NCI-H2081 treated with DMSO at 0.1 percent for 48 hours (cell line): ENCODE data around the gene SRP9.
"Not testable (repeated sequence)": the region's sequence is repeated elsewhere in the genome, so short reads cannot be mapped to it uniquely, and the experiment has no call there.

ENCODE experiments used
- DNase-seq: peaks from one replicate; lab custom pipeline; 2025; lab: John Stamatoyannopoulos, UW

SRP9 gene

GRCh38 chr1:225774281-225775147 is 3.1 kb upstream of the SRP9 start:
- no peak for DNase-seq

- no peak for DNase-seq
Measured at GRCh38 chr1:225776294-225776693, 1.3 kb upstream of the SRP9 start.

GRCh38 chr1:225777058-225777582 is 506 bp upstream of the SRP9 start:
- peak; percentile 68 for DNase-seq

GRCh38 chr1:225778337-225778669 is 677 bp downstream of the SRP9 start:
- DNase-seq: no peak

- not testable (repeated sequence) for DNase-seq
Measured at GRCh38 chr1:225779165-225779564, 1.5 kb downstream of the SRP9 start.

GRCh38 chr1:225780134-225780533 is 2.5 kb downstream of the SRP9 start:
- DNase-seq: no peak

GRCh38 chr1:225780630-225781029 is 3.0 kb downstream of the SRP9 start:
- DNase-seq: no peak

GRCh38 chr1:225789142-225789541 is 11.5 kb downstream of the SRP9 start:
- not testable (repeated sequence) for DNase-seq

GRCh38 chr1:225794954-225795353 is 17.3 kb downstream of the SRP9 start:
- DNase-seq: no peak

- not testable (repeated sequence) for DNase-seq
Measured at GRCh38 chr1:225796097-225796496, 18.5 kb downstream of the SRP9 start.

- not testable (repeated sequence) for DNase-seq
Measured at GRCh38 chr1:225801146-225801545, 23.5 kb downstream of the SRP9 start.

- DNase-seq: no peak
Measured at GRCh38 chr1:225806249-225806648, 28.6 kb downstream of the SRP9 start.

- not testable (repeated sequence) for DNase-seq
Measured at GRCh38 chr1:225806736-225807135, 29.1 kb downstream of the SRP9 start.

- DNase-seq: no peak
Measured at GRCh38 chr1:225808136-225808535, 30.5 kb downstream of the SRP9 start.

GRCh38 chr1:225809842-225810578 is 32.4 kb downstream of the SRP9 start, which contains the start of gene EPHX1:
Gene EPHX1, plus strand, starts transcription at chr1:225810124. Its CDS starts 18,606 bp downstream, at chr1:225828730.
- DNase-seq: peak; percentile 44

- not testable (repeated sequence) for DNase-seq
Measured at GRCh38 chr1:225810579-225811538, 33.2 kb downstream of the SRP9 start.

GRCh38 chr1:225811622-225812487 is 34.2 kb downstream of the SRP9 start:
- DNase-seq: no peak

- DNase-seq: no peak
Measured at GRCh38 chr1:225812488-225813213, 35.0 kb downstream of the SRP9 start.

GRCh38 chr1:225813214-225813964 is 35.8 kb downstream of the SRP9 start:
- peak; percentile 18 for DNase-seq
